ENCODE measurements around the gene PI4KB.

Gene PI4KB

GRCh38 chr1:151318975-151319374 is 8.2 kb downstream of the PI4KB start:
- Histone ChIP-seq H3K27me3 (ENCODE audit: insufficient read depth, low read length, poor library complexity, severe bottlenecking) (no peaks in the 10 kb centered on the region), H3K36me3 (ENCODE audit: insufficient read depth, low read length) (peaks cover 24% of the 10 kb centered on the region; the same call in 1 of the 2 replicates), H3K9me2 (replicated peaks; ENCODE audit: low read depth, low read length) (no peaks in the 10 kb centered on the region), H3F3A (ENCODE audit: low read depth) (no peaks in the 10 kb centered on the region), H3K9me3 (ENCODE audit: insufficient read depth, low read depth, low read length) (no peaks in the 10 kb centered on the region), H3K9ac (ENCODE audit: low read depth, low read length, poor library complexity, severe bottlenecking) (no peak overlapping the region), H3K4me2 (ENCODE audit: low read depth, low read length, poor library complexity, severe bottlenecking) (no peak overlapping the region), H3K79me2 (ENCODE audit: insufficient read depth, low read length) (peaks cover 5% of the 10 kb centered on the region), H4K20me1 (ENCODE audit: insufficient read depth, low read length, poor library complexity, severe bottlenecking) (peaks cover 3% of the 10 kb centered on the region), H2AFZ (ENCODE audit: low read length) (no peak overlapping the region), H3K4me1 (ENCODE audit: insufficient read depth, low read length, poor library complexity, severe bottlenecking) (peaks cover 6% of the 10 kb centered on the region), H3K4me3 (ENCODE audit: low read length, poor library complexity, severe bottlenecking) (no peak overlapping the region)
- TF ChIP-seq EZH2phosphoT487 (IDR thresholded peaks at IDR 0.05; ENCODE audit: borderline replicate concordance) (no peak), CTCF (conservative IDR thresholded peaks at IDR 0.05; ENCODE audit: low read length) (no peak)

- no peaks in the 10 kb centered on the region for H3F3A ChIP-seq (ENCODE audit: low read depth)
- no peaks in the 10 kb centered on the region for H3K27me3 ChIP-seq (ENCODE audit: insufficient read depth, low read length, poor library complexity, severe bottlenecking)
- no peak overlapping the region for H3K9ac ChIP-seq (ENCODE audit: low read depth, low read length, poor library complexity, severe bottlenecking)
- no peak overlapping the region for H3K4me3 ChIP-seq (ENCODE audit: low read length, poor library complexity, severe bottlenecking)
- no peak overlapping the region for H3K4me2 ChIP-seq (ENCODE audit: low read depth, low read length, poor library complexity, severe bottlenecking)
- H2AFZ ChIP-seq (ENCODE audit: low read length): no peak overlapping the region
- H3K9me2 ChIP-seq (replicated peaks; ENCODE audit: low read depth, low read length): no peaks in the 10 kb centered on the region
- peaks cover 43% of the 10 kb centered on the region; the same call in 1 of the 2 replicates for H3K36me3 ChIP-seq (ENCODE audit: insufficient read depth, low read length)
- H3K9me3 ChIP-seq (ENCODE audit: insufficient read depth, low read depth, low read length): no peaks in the 10 kb centered on the region
- peaks cover 1% of the 10 kb centered on the region for H3K79me2 ChIP-seq (ENCODE audit: insufficient read depth, low read length)
- TF ChIP-seq EZH2phosphoT487 (IDR thresholded peaks at IDR 0.05; ENCODE audit: borderline replicate concordance): no peak
- no peak for TF ChIP-seq CTCF (conservative IDR thresholded peaks at IDR 0.05; ENCODE audit: low read length)
- no peaks in the 10 kb centered on the region for H4K20me1 ChIP-seq (ENCODE audit: insufficient read depth, low read length, poor library complexity, severe bottlenecking)
- no peaks in the 10 kb centered on the region for H3K4me1 ChIP-seq (ENCODE audit: insufficient read depth, low read length, poor library complexity, severe bottlenecking)
Measured at GRCh38 chr1:151315565-151316235, 11.5 kb downstream of the PI4KB start.

GRCh38 chr1:151314137-151314875 is 12.9 kb downstream of the PI4KB start:
- H3K4me3 ChIP-seq (ENCODE audit: low read length, poor library complexity, severe bottlenecking): no peak overlapping the region
- peaks cover 40% of the 10 kb centered on the region; the same call in 1 of the 2 replicates for H3K36me3 ChIP-seq (ENCODE audit: insufficient read depth, low read length)
- no peaks in the 10 kb centered on the region for H4K20me1 ChIP-seq (ENCODE audit: insufficient read depth, low read length, poor library complexity, severe bottlenecking)
- H3K4me1 ChIP-seq (ENCODE audit: insufficient read depth, low read length, poor library complexity, severe bottlenecking): no peaks in the 10 kb centered on the region
- no peaks in the 10 kb centered on the region for H3K27me3 ChIP-seq (ENCODE audit: insufficient read depth, low read length, poor library complexity, severe bottlenecking)
- H3K79me2 ChIP-seq (ENCODE audit: insufficient read depth, low read length): no peaks in the 10 kb centered on the region
- TF ChIP-seq EZH2phosphoT487 (IDR thresholded peaks at IDR 0.05; ENCODE audit: borderline replicate concordance) (no peak), CTCF (conservative IDR thresholded peaks at IDR 0.05; ENCODE audit: low read length) (no peak)
- no peaks in the 10 kb centered on the region for H3K9me3 ChIP-seq (ENCODE audit: insufficient read depth, low read depth, low read length)
- H2AFZ ChIP-seq (ENCODE audit: low read length): no peak overlapping the region
- no peaks in the 10 kb centered on the region for H3K9me2 ChIP-seq (replicated peaks; ENCODE audit: low read depth, low read length)
- no peak overlapping the region for H3K4me2 ChIP-seq (ENCODE audit: low read depth, low read length, poor library complexity, severe bottlenecking)
- no peaks in the 10 kb centered on the region for H3F3A ChIP-seq (ENCODE audit: low read depth)
- H3K9ac ChIP-seq (ENCODE audit: low read depth, low read length, poor library complexity, severe bottlenecking): no peak overlapping the region

Data from Loucy (cell line).